ENCODE measurements around the gene CDK5RAP2. TPM values are rescaled to one million over a fixed set of nuclear protein-coding genes. Genes with fewer than 3 reads are reported as not detected.

The CDK5RAP2 gene
- total RNA-seq, 1 experiment from 2014 or later: 50.0 TPM

GRCh38 chr9:120345379-120345778 is 234.6 kb downstream of the CDK5RAP2 start:
- BruUV-seq (replicated peaks): no TSS peak
- TF ChIP-seq CTCF (IDR thresholded peaks at IDR 0.05; ENCODE audit: unreplicated experiment): no peak

GRCh38 chr9:120344230-120344629 is 235.7 kb downstream of the CDK5RAP2 start:
- BruUV-seq (replicated peaks): no TSS peak
- intact Hi-C loops (cut with micrococcal nuclease): loop anchor here (1.0 to 5.0 kb wide), 2 partner anchors 133 to 788 kb away; no protein-coding TSS in a partner anchor
- no peak for TF ChIP-seq CTCF (IDR thresholded peaks at IDR 0.05; ENCODE audit: unreplicated experiment)
- Mint-ChIP-seq H3K4me3 (ENCODE audit: unreplicated experiment) (no peak overlapping the region), H3K4me1 (ENCODE audit: insufficient read depth, unreplicated experiment) (peaks cover 9% of the 10 kb centered on the region), H3K27me3 (ENCODE audit: insufficient read depth, unreplicated experiment) (no peaks in the 10 kb centered on the region), H3K9me3 (ENCODE audit: unreplicated experiment) (no peaks in the 10 kb centered on the region), H3K36me3 (ENCODE audit: insufficient read depth, unreplicated experiment) (no peaks in the 10 kb centered on the region), H3K27ac (ENCODE audit: low read depth, unreplicated experiment) (no peak overlapping the region)
- DNase-seq (ENCODE audit: unreplicated experiment): peak; percentile 92
- ChIA-PET CTCF (interaction anchor here (0.6 to 0.9 kb wide), 3 partner anchors 391 to 788 kb away, joined by 3 read pairs; no protein-coding TSS in a partner anchor), POLR2A (no interaction called here)

More at GRCh38 chr9:120345379-120345778, 234.6 kb downstream of the CDK5RAP2 start:
- Mint-ChIP-seq H3K4me3 (ENCODE audit: unreplicated experiment) (no peak overlapping the region), H3K27me3 (ENCODE audit: insufficient read depth, unreplicated experiment) (no peaks in the 10 kb centered on the region), H3K36me3 (ENCODE audit: insufficient read depth, unreplicated experiment) (no peaks in the 10 kb centered on the region), H3K9me3 (ENCODE audit: unreplicated experiment) (no peaks in the 10 kb centered on the region), H3K4me1 (ENCODE audit: insufficient read depth, unreplicated experiment) (peaks cover 9% of the 10 kb centered on the region), H3K27ac (ENCODE audit: low read depth, unreplicated experiment) (no peak overlapping the region)
- ChIA-PET POLR2A (no interaction called here), CTCF (interaction anchor here (1.5 to 5.3 kb wide), 3 partner anchors 187 to 1750 kb away, joined by 3 to 39 read pairs (median 3); no protein-coding TSS in a partner anchor)
- intact Hi-C loops (cut with micrococcal nuclease): loop anchor here (5.0 kb wide), 3 partner anchors 893 to 1748 kb away; no protein-coding TSS in a partner anchor
- DNase-seq (ENCODE audit: unreplicated experiment): no peak

GRCh38 chr9:120343416-120343815 is 236.6 kb downstream of the CDK5RAP2 start:
- intact Hi-C loops (cut with micrococcal nuclease): loop anchor here (5.0 kb wide), 1 partner anchor 134 kb away; no protein-coding TSS in a partner anchor

More at GRCh38 chr9:120343416-120343815, 236.6 kb downstream of the CDK5RAP2 start:
- peaks cover 9% of the 10 kb centered on the region for H3K4me1 Mint-ChIP-seq (ENCODE audit: insufficient read depth, unreplicated experiment)
- ChIA-PET POLR2A (no interaction called here), CTCF (interaction anchor here (0.6 to 0.7 kb wide), 2 partner anchors 390 to 585 kb away, joined by 3 read pairs; no protein-coding TSS in a partner anchor)
- BruUV-seq (replicated peaks): no TSS peak
- H3K27ac Mint-ChIP-seq (ENCODE audit: low read depth, unreplicated experiment): no peak overlapping the region
- DNase-seq (ENCODE audit: unreplicated experiment): no peak
- no peak overlapping the region for H3K4me3 Mint-ChIP-seq (ENCODE audit: unreplicated experiment)
- no peaks in the 10 kb centered on the region for H3K9me3 Mint-ChIP-seq (ENCODE audit: unreplicated experiment)
- no peak for TF ChIP-seq CTCF (IDR thresholded peaks at IDR 0.05; ENCODE audit: unreplicated experiment)
- H3K36me3 Mint-ChIP-seq (ENCODE audit: insufficient read depth, unreplicated experiment): no peaks in the 10 kb centered on the region
- no peaks in the 10 kb centered on the region for H3K27me3 Mint-ChIP-seq (ENCODE audit: insufficient read depth, unreplicated experiment)

Other genes with a start within 250 kb of the CDK5RAP2 start
- 5.7 and 6.9 TPM in 2 replicates for gene MEGF9, start 134.3 kb upstream of the CDK5RAP2 start, total RNA-seq (2022)
- gene FBXW2, start 213.2 kb upstream of the CDK5RAP2 start, total RNA-seq (2022): 53.9 and 58.4 TPM in 2 replicates